Osteoblast (primary cell): ENCODE data around the gene DNMT1. TPM values are rescaled to one million over a fixed set of nuclear protein-coding genes. Genes with fewer than 3 reads are reported as not detected.
A peak's percentile ranks its signal among the peaks of the same experiment; 100 is the strongest.

Experiments used
- DNase-seq: peaks from one replicate; pipeline ENCODE4 v3.0.0; 2011; ENCODE audit warnings: low spot score, mixed read lengths; ENCODE audit not compliant: insufficient read length; ENCODE audit errors: missing footprints
- H2AFZ ChIP-seq: 2 replicates; pipeline ENCODE4 v1.6.0; 2011; ENCODE audit warnings: mild to moderate bottlenecking, low read length
- H3K27ac ChIP-seq: 2 replicates; pipeline ENCODE4 v1.5.1; 2011; ENCODE audit warnings: mild to moderate bottlenecking, low read depth, low read length, moderate library complexity
- H3K27me3 ChIP-seq: 2 replicates; pipeline ENCODE4 v1.6.0; 2012; ENCODE audit warnings: mild to moderate bottlenecking, control low read depth, inconsistent platforms, low read length, moderate library complexity; ENCODE audit not compliant: insufficient read depth
- H3K36me3 ChIP-seq: 2 replicates; pipeline ENCODE4 v1.5.1; 2011; ENCODE audit warnings: mild to moderate bottlenecking, low read length, control low read depth, moderate library complexity; ENCODE audit not compliant: insufficient read depth
- H3K4me1 ChIP-seq: 2 replicates; pipeline ENCODE4 v1.5.1; 2011; ENCODE audit warnings: mild to moderate bottlenecking, low read length, control low read depth, moderate library complexity; ENCODE audit not compliant: insufficient read depth
- H3K4me2 ChIP-seq: 2 replicates; pipeline ENCODE4 v1.6.0; 2011; ENCODE audit warnings: mild to moderate bottlenecking, low read length; ENCODE audit not compliant: insufficient read depth
- H3K4me3 ChIP-seq: fragments of 200-600 bp; sonication (generic); 3 replicates; pipeline ENCODE4 v1.5.1; 2012; ENCODE audit warnings: mild to moderate bottlenecking, low read length, inconsistent platforms; ENCODE audit not compliant: insufficient read depth
- H3K79me2 ChIP-seq: 2 replicates; pipeline ENCODE4 v1.6.0; 2012; ENCODE audit warnings: mild to moderate bottlenecking, low read length, control low read depth, inconsistent platforms; ENCODE audit not compliant: insufficient read depth
- H3K9me3 ChIP-seq: 2 replicates; pipeline ENCODE4 v1.5.1; 2011; ENCODE audit warnings: low read depth, low read length, control low read depth
- H4K20me1 ChIP-seq: 2 replicates; pipeline ENCODE4 v1.6.0; 2012; ENCODE audit warnings: mild to moderate bottlenecking, low read length, control low read depth; ENCODE audit not compliant: insufficient read depth
- total RNA-seq: library from RNA; depleted of rRNA; stranded (reverse); fragments of >200 nt; gene quantifications from 2 replicates; pipeline ENCODE4 v1.2.3, GENCODE V29; 2012
- TF ChIP-seq, protein P1 (sequence below): IDR thresholded peaks from 2 replicates; pipeline ENCODE4 v1.5.1; 2011; ENCODE audit warnings: mild to moderate bottlenecking, low read depth, low read length, moderate library complexity; ENCODE audit errors: extremely low read depth

DNMT1 gene
- total RNA-seq, 1 donor: 33.7 TPM

- Histone ChIP-seq H3K36me3 (peaks cover 86% of the 10 kb centered on the region), H3K79me2 (no peaks in the 10 kb centered on the region), H3K27ac (no peak overlapping the region)
Measured at GRCh38 chr19:10139952-10140351, 54.8 kb downstream of the DNMT1 start.

DNA sequence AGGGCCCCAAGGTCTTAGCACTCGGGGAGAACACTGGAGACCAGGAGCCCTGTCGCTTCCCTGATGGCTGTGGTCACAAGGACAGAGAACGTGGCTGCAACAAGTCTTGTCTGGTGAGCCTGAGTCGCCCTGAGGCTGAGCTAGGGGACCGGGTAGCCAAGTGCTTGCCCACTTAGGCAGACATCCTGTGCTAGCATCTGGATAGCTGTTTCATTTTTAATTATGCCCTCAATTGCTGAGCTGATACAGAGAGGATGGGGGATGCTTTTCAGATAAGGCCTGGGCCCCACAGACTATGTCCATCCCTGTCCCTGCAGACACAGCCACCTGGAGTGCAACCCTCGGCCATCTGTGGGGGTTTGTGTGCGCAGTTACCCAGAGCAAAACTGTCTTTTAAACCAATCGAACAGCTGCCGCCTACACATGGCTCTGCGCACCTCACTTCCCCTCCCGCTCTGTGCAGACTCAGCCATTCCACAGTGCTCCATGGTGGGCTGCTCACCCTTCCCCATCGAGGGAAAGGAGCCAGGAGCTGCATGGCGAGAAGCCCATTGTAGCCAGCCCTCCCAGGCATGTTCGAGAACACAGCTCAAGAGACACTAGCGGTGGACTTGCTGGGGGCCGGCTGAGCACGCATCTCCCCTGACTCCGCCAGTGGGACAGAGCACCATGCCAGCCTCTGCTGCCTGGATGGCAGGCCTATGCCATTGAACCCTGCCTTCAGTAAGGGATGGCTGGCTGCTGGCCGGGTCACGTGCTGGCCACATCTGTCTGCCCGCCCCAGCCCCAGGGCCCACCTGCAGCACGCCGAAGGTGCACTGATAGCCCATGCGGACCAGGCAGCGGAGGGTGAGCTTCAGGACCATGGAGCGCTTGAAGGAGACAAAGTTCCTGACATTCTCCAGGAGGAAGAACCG is 55.6 kb downstream of the DNMT1 start:
- Histone ChIP-seq H3K4me1 (no peaks in the 10 kb centered on the region), H2AFZ (no peak overlapping the region), H3K36me3 (peaks cover 82% of the 10 kb centered on the region), H3K4me2 (no peak overlapping the region), H4K20me1 (no peaks in the 10 kb centered on the region), H3K27ac (no peak overlapping the region), H3K27me3 (no peaks in the 10 kb centered on the region), H3K79me2 (no peaks in the 10 kb centered on the region), H3K4me3 (no peak overlapping the region), H3K9me3 (no peaks in the 10 kb centered on the region)
- peak; percentile 80 for DNase-seq
- TF ChIP-seq, protein P1, sequence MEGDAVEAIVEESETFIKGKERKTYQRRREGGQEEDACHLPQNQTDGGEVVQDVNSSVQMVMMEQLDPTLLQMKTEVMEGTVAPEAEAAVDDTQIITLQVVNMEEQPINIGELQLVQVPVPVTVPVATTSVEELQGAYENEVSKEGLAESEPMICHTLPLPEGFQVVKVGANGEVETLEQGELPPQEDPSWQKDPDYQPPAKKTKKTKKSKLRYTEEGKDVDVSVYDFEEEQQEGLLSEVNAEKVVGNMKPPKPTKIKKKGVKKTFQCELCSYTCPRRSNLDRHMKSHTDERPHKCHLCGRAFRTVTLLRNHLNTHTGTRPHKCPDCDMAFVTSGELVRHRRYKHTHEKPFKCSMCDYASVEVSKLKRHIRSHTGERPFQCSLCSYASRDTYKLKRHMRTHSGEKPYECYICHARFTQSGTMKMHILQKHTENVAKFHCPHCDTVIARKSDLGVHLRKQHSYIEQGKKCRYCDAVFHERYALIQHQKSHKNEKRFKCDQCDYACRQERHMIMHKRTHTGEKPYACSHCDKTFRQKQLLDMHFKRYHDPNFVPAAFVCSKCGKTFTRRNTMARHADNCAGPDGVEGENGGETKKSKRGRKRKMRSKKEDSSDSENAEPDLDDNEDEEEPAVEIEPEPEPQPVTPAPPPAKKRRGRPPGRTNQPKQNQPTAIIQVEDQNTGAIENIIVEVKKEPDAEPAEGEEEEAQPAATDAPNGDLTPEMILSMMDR: no peak

More at GRCh38 chr19:10139952-10140351, 54.8 kb downstream of the DNMT1 start:
- H3K4me1 ChIP-seq: no peaks in the 10 kb centered on the region
- H2AFZ ChIP-seq: no peak overlapping the region
- peak; percentile 65 for DNase-seq
- H3K27me3 ChIP-seq: no peaks in the 10 kb centered on the region
- H3K4me3 ChIP-seq: no peak overlapping the region
- H3K9me3 ChIP-seq: no peaks in the 10 kb centered on the region
- no peak overlapping the region for H3K4me2 ChIP-seq
- no peaks in the 10 kb centered on the region for H4K20me1 ChIP-seq
- TF ChIP-seq, protein P1: no peak

DNA sequence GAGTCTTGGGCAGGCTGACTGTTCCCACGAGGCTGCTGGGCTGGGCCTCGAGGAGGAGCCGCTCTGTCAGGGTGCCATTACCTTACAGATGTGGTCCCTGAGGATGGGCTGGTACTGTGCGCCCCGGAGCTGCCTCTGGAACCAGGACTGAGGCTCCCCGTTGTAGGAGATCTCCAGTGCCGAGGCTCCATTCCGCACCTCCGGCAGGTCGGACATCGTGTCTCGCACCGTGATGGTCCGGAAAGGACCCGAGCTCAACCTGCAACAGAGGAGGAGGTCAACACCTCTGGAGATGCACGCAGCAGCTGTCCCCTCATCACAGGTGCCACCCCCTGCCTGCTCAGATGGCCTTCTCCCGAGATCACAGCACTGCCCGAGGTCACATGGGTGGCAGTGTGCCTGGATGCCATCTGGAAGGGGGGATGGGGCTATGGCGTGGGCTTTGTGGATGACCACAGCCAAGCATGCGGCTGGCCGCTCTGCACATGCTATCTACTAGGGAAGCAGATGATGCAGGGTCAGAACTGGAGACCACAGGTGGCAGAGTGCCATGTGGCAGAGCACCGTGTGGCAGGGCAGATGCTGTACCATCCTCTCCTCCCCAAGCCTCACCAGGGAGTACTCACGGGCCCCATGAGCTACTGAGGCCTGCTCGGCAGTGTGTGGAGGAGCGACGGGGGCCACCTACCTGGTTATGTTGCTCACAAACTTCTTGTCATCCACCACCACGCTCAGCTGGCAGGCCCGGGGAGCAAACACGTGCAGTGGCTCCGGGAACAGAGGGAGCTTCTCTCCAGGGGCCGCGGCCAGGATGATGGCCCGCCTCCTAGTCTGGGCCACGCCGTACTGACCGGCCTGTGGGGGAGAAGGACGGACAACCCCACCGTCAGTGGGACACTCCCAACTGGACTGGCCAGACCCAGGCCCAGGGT is 56.7 kb downstream of the DNMT1 start:
- Histone ChIP-seq H3K79me2 (no peaks in the 10 kb centered on the region), H3K4me3 (no peak overlapping the region), H3K4me2 (no peak overlapping the region), H3K9me3 (no peaks in the 10 kb centered on the region), H4K20me1 (no peaks in the 10 kb centered on the region), H3K36me3 (peaks cover 83% of the 10 kb centered on the region), H3K4me1 (no peaks in the 10 kb centered on the region), H3K27ac (no peak overlapping the region), H2AFZ (no peak overlapping the region), H3K27me3 (no peaks in the 10 kb centered on the region)
- TF ChIP-seq, protein P1: no peak
- DNase-seq: peak; percentile 67

DNA sequence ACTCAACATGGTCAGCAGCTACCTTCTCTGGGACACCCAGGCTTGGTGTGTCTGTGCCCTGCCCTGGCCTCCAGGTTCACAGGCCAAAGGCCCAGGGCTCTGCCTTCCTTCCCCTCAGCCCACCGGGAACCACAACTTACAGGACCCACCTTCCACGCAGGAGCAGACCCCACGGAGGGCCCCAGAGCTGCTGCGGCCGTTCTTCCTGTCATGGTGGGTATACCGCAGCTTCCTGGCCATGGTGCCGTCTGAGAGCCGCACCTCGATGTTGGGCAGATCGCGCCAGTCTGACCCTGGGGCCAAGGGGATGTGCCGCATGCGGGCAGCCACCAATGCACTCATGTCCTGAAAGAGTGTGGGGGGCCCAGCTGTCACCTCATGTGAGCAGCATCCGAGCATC is 57.8 kb downstream of the DNMT1 start:
- H3K9me3 ChIP-seq: no peaks in the 10 kb centered on the region

More for the DNA sequence above, 57.8 kb downstream of the DNMT1 start:
- H3K4me3 ChIP-seq: no peak overlapping the region
- no peaks in the 10 kb centered on the region for H3K79me2 ChIP-seq
- H3K4me1 ChIP-seq: peaks cover 2% of the 10 kb centered on the region
- no peak for DNase-seq
- TF ChIP-seq, protein P1: no peak
- no peaks in the 10 kb centered on the region for H4K20me1 ChIP-seq
- peaks cover 78% of the 10 kb centered on the region for H3K36me3 ChIP-seq
- H3K27me3 ChIP-seq: no peaks in the 10 kb centered on the region
- no peak overlapping the region for H3K27ac ChIP-seq
- H3K4me2 ChIP-seq: no peak overlapping the region
- H2AFZ ChIP-seq: no peak overlapping the region
